Trophoblast cell (in vitro differentiated cells and primary cell): Measurements from ENCODE around the gene PLCG2.
A peak's percentile ranks its signal among the peaks of the same experiment; 100 is the strongest.

Experiments used
- DNase-seq, 2 donors: peaks; one replicate each; pipeline ENCODE4 v3.0.0-alpha.2; 2016
- H2AFZ ChIP-seq: 2 replicates; pipeline ENCODE4 v1.6.1; 2013; ENCODE audit warnings: low read length, moderate library complexity, mild to moderate bottlenecking; ENCODE audit not compliant: insufficient read depth, poor library complexity
- H2AK5ac ChIP-seq: 2 replicates; pipeline ENCODE4 v1.6.1; 2013; ENCODE audit warnings: mild to moderate bottlenecking, low read length
- H2BK120ac ChIP-seq: 2 replicates; pipeline ENCODE4 v1.6.1; 2013; ENCODE audit warnings: low read length, mild to moderate bottlenecking, moderate library complexity; ENCODE audit not compliant: insufficient read depth, poor library complexity
- H2BK12ac ChIP-seq: 2 replicates; pipeline ENCODE4 v1.6.1; 2013; ENCODE audit warnings: mild to moderate bottlenecking, low read length, moderate library complexity
- H2BK5ac ChIP-seq: 2 replicates; pipeline ENCODE4 v1.6.1; 2013; ENCODE audit warnings: low read length, low read depth, moderate library complexity, mild to moderate bottlenecking; ENCODE audit not compliant: poor library complexity
- H3K14ac ChIP-seq: 2 replicates; pipeline ENCODE4 v1.6.1; 2013; ENCODE audit warnings: mild to moderate bottlenecking, low read length
- H3K18ac ChIP-seq: 2 replicates; pipeline ENCODE4 v1.6.1; 2013; ENCODE audit warnings: mild to moderate bottlenecking, low read length
- H3K23ac ChIP-seq: 2 replicates; pipeline ENCODE4 v1.6.1; 2013; ENCODE audit warnings: low read length
- H3K27ac ChIP-seq: 2 replicates; pipeline ENCODE4 v1.5.1; 2013; ENCODE audit warnings: low read depth, mild to moderate bottlenecking, inconsistent platforms, low read length, moderate library complexity
- H3K27me3 ChIP-seq: 2 replicates; pipeline ENCODE4 v1.6.1; 2013; ENCODE audit warnings: inconsistent platforms, mild to moderate bottlenecking, low read length, moderate library complexity; ENCODE audit not compliant: insufficient read depth
- H3K36me3 ChIP-seq, 2 experiments: 1 replicate in 1 of 2; 2 replicates in 1 of 2; pipeline ENCODE4 v1.6.1; 2013; ENCODE audit warnings: low read length in 2 of 2, mild to moderate bottlenecking in 2 of 2, moderate library complexity in 1 of 2; ENCODE audit not compliant: insufficient read depth in 2 of 2, control insufficient read depth in 1 of 2
- H3K4ac ChIP-seq: 2 replicates; pipeline ENCODE4 v1.6.1; 2013; ENCODE audit warnings: low read depth, mild to moderate bottlenecking, low read length, moderate library complexity
- H3K4me1 ChIP-seq, 2 experiments: 1 replicate in 1 of 2; 2 replicates in 1 of 2; pipeline ENCODE4 v1.6.1; 2013; ENCODE audit warnings: low read length in 2 of 2, mild to moderate bottlenecking in 2 of 2, moderate library complexity in 1 of 2; ENCODE audit not compliant: insufficient read depth in 2 of 2, control insufficient read depth in 1 of 2
- H3K4me2 ChIP-seq: 2 replicates; pipeline ENCODE4 v1.6.1; 2013; ENCODE audit warnings: inconsistent platforms, mild to moderate bottlenecking, low read length, moderate library complexity
- H3K4me3 ChIP-seq: 2 replicates; pipeline ENCODE4 v1.5.1; 2013; ENCODE audit warnings: mild to moderate bottlenecking, low read depth, low read length, inconsistent platforms
- H3K79me1 ChIP-seq: one replicate; pipeline ENCODE4 v1.6.1; 2013; ENCODE audit warnings: low read length
- H3K79me2 ChIP-seq: 2 replicates; pipeline ENCODE4 v1.6.1; 2013; ENCODE audit warnings: low read length, mild to moderate bottlenecking; ENCODE audit not compliant: control insufficient read depth, insufficient read depth, poor library complexity
- H3K9ac ChIP-seq: 2 replicates; pipeline ENCODE4 v1.6.1; 2013; ENCODE audit warnings: mild to moderate bottlenecking, low read length
- H3K9me3 ChIP-seq: 2 replicates; pipeline ENCODE4 v1.6.1; 2013; ENCODE audit warnings: low read depth, mild to moderate bottlenecking, control low read depth, inconsistent platforms, low read length; ENCODE audit not compliant: insufficient read depth
- H4K12ac ChIP-seq: 2 replicates; pipeline ENCODE4 v1.6.1; 2013; ENCODE audit warnings: low read depth, mild to moderate bottlenecking, low read length, moderate library complexity
- H4K8ac ChIP-seq: 2 replicates; pipeline ENCODE4 v1.6.1; 2013; ENCODE audit warnings: low read depth, mild to moderate bottlenecking, low read length, moderate library complexity
- H4K91ac ChIP-seq: one replicate; pipeline ENCODE4 v1.6.1; 2013; ENCODE audit warnings: low read depth, mild to moderate bottlenecking, low read length, moderate library complexity
- WGBS: extraction: QIAGEN DNeasy Blood & Tissue Kit; methylation state at CpG from one replicate; pipeline ENCODE4 v1.1.7; 2013; ENCODE audit warnings: missing lambda C conversion rate; ENCODE audit not compliant: insufficient read length, insufficient coverage; ENCODE audit errors: extremely low coverage; 5-methylcytosine and 5-hydroxymethylcytosine counted together

Gene PLCG2

DNA sequence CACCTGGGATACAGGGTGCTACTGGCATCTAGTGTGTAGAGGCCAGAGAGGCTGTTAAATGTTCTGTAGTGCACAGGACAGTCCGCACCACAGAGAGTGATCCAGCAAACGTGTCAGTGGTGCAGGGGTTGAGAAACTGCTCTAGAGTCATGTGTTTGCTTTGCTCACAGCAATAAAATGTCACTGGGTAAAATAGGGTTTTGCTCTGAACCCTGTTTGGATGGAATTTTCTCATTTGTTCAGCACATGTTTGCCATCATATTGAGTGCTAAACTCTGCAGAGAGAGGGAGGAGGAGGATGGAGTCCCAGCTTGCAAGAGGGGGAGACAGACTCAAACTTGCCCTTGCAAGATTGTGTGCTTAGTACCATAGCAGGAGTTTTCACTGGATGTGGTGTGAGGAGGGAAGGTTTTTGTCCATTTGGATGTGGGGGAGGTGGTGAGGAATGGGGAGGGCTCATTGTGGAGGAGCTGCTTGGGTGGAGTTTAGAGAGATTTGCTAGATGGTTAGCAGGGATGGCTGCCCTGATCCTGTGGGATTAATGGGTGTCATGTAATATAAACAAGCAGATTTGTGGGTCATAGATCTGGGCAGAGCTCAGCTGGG lies 11.8 kb downstream of the PLCG2 start:
- no peak overlapping the region for H2BK12ac ChIP-seq
- no peak overlapping the region for H4K91ac ChIP-seq
- no peak overlapping the region for H4K12ac ChIP-seq
- H2BK120ac ChIP-seq = no peak overlapping the region
- H4K8ac ChIP-seq = no peak overlapping the region
- no peak overlapping the region for H3K9ac ChIP-seq
- H3K27me3 ChIP-seq = no peaks in the 10 kb centered on the region
- H3K27ac ChIP-seq = no peak overlapping the region
- H2AK5ac ChIP-seq = no peak overlapping the region
- peaks cover 3 to 6% of the 10 kb centered on the region in 2 experiments for H3K4me1 ChIP-seq
- H3K36me3 ChIP-seq = no peaks in the 10 kb centered on the region
- no peak overlapping the region for H3K4me3 ChIP-seq
- H2AFZ ChIP-seq = no peak overlapping the region
- H3K23ac ChIP-seq = peak overlapping the region; percentile 31
- H3K4ac ChIP-seq = no peak overlapping the region
- no peak overlapping the region for H2BK5ac ChIP-seq
- no peak overlapping the region for H3K18ac ChIP-seq
- no peak overlapping the region for H3K4me2 ChIP-seq
- H3K9me3 ChIP-seq = no peaks in the 10 kb centered on the region
- no CpG with 5 or more reads among the region's 2 CpGs for WGBS
- H3K79me1 ChIP-seq = no peaks in the 10 kb centered on the region
- no peak for DNase-seq
- H3K79me2 ChIP-seq = no peaks in the 10 kb centered on the region
- no peak overlapping the region for H3K14ac ChIP-seq

DNA sequence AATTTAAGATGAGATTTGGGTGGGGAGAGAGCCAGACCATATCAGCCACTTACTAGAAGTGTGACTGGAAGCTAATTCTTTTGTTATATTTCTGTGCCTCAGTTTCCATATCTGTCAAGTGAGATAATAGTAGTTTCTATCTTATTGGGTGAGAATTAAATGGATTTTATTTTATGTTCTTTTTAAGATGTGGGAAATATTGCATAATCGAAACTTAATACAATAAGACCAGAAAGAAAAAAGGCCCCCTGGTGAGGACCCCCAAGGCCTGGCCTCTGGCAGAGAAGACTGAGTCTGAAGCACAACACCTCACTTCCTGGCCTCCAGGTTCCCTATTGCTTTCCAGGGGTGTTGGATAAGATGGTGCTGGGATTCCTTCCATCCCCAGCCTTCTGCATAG lies 13.7 kb downstream of the PLCG2 start:
- no CpG with 5 or more reads among the region's 1 CpG for WGBS
- no peak for DNase-seq
- Histone ChIP-seq H3K4me2 (no peak overlapping the region), H3K27ac (no peak overlapping the region), H4K91ac (no peak overlapping the region), H3K23ac (no peak overlapping the region), H3K4ac (no peak overlapping the region), H4K8ac (no peak overlapping the region), H3K79me2 (no peaks in the 10 kb centered on the region), H2AFZ (no peak overlapping the region), H3K4me1 (no peaks in the 10 kb centered on the region), H3K14ac (no peak overlapping the region), H2BK12ac (no peak overlapping the region), H3K18ac (no peak overlapping the region), H3K9me3 (no peaks in the 10 kb centered on the region), H4K12ac (no peak overlapping the region), H2BK5ac (no peak overlapping the region), H2AK5ac (no peak overlapping the region), H3K9ac (no peak overlapping the region), H3K36me3 (no peaks in the 10 kb centered on the region), H3K4me3 (no peak overlapping the region), H2BK120ac (no peak overlapping the region), H3K27me3 (no peaks in the 10 kb centered on the region), H3K79me1 (no peaks in the 10 kb centered on the region)

DNA sequence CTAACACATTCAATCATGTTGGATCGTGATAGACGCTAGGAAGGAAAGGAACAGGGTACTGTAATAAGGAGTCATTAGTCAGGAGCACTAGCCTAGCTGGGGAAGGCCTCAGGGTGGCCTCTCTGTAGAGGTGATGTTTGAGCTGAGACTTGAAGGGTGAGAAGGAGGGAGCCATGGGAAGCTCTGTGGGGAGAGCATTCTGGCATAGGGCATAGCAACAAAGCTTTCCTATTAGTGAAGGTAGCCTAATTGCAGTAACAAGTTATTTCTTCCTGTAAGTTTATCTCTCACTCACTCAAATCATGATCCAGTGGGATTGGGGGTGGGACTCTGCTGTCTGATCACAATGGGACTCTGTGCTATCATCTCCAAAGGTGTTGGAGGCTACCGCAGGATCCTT lies 16.1 kb downstream of the PLCG2 start:
- no peak overlapping the region for H4K91ac ChIP-seq
- H3K23ac ChIP-seq = no peak overlapping the region
- no peaks in the 10 kb centered on the region for H3K4me1 ChIP-seq
- no peak overlapping the region for H3K4me2 ChIP-seq
- no peak overlapping the region for H2BK12ac ChIP-seq
- no peaks in the 10 kb centered on the region for H3K9me3 ChIP-seq
- no peak overlapping the region for H3K9ac ChIP-seq
- no peak overlapping the region for H3K27ac ChIP-seq
- H3K18ac ChIP-seq = no peak overlapping the region
- no peaks in the 10 kb centered on the region for H3K79me2 ChIP-seq
- DNase-seq = no peak
- no peak overlapping the region for H3K14ac ChIP-seq
- no peak overlapping the region for H2AFZ ChIP-seq
- no peak overlapping the region for H2BK120ac ChIP-seq
- H3K79me1 ChIP-seq = no peaks in the 10 kb centered on the region
- no peak overlapping the region for H4K12ac ChIP-seq
- no peak overlapping the region for H4K8ac ChIP-seq
- no peaks in the 10 kb centered on the region for H3K27me3 ChIP-seq
- H3K4me3 ChIP-seq = no peak overlapping the region
- H2AK5ac ChIP-seq = no peak overlapping the region
- H3K4ac ChIP-seq = no peak overlapping the region
- H2BK5ac ChIP-seq = no peak overlapping the region
- no CpG with 5 or more reads among the region's 3 CpGs for WGBS
- no peaks in the 10 kb centered on the region for H3K36me3 ChIP-seq

DNA sequence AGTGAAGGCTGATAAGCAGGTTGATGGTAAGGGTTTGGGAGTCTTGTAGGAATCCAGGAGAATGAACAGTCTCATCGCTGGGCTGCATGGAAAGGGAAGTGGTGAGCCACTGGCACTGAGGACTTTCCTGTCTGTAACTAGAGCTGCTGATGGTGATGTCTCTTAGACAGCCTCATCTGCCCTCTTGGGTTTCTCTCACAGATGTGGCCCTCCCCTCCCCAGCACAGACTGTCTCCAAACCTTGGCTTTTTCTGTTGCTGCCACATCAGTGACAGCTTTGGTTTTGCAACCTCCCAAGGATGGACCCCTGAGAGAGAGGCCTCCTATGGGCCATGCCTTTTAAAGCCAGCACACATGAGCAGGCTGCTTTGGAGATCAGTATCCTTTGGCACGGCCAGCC lies 16.9 kb downstream of the PLCG2 start:
- H3K4me3 ChIP-seq = no peak overlapping the region
- H3K79me1 ChIP-seq = no peaks in the 10 kb centered on the region
- no peaks in the 10 kb centered on the region for H3K4me1 ChIP-seq
- no peak overlapping the region for H3K4ac ChIP-seq
- H2BK5ac ChIP-seq = no peak overlapping the region
- DNase-seq = no peak
- H3K4me2 ChIP-seq = no peak overlapping the region
- H3K9me3 ChIP-seq = no peaks in the 10 kb centered on the region
- H3K79me2 ChIP-seq = no peaks in the 10 kb centered on the region
- no peak overlapping the region for H4K91ac ChIP-seq
- H3K36me3 ChIP-seq = no peaks in the 10 kb centered on the region
- no peak overlapping the region for H4K8ac ChIP-seq
- no peak overlapping the region for H3K27ac ChIP-seq
- no peak overlapping the region for H2BK12ac ChIP-seq
- H3K9ac ChIP-seq = no peak overlapping the region
- H3K27me3 ChIP-seq = no peaks in the 10 kb centered on the region
- no peak overlapping the region for H4K12ac ChIP-seq
- no peak overlapping the region for H3K14ac ChIP-seq
- no peak overlapping the region for H3K23ac ChIP-seq
- H2BK120ac ChIP-seq = no peak overlapping the region
- no CpG with 5 or more reads among the region's 2 CpGs for WGBS
- no peak overlapping the region for H2AFZ ChIP-seq
- no peak overlapping the region for H2AK5ac ChIP-seq
- H3K18ac ChIP-seq = no peak overlapping the region
